ENCODE data around the gene FAM50A.

Gene FAM50A

DNA sequence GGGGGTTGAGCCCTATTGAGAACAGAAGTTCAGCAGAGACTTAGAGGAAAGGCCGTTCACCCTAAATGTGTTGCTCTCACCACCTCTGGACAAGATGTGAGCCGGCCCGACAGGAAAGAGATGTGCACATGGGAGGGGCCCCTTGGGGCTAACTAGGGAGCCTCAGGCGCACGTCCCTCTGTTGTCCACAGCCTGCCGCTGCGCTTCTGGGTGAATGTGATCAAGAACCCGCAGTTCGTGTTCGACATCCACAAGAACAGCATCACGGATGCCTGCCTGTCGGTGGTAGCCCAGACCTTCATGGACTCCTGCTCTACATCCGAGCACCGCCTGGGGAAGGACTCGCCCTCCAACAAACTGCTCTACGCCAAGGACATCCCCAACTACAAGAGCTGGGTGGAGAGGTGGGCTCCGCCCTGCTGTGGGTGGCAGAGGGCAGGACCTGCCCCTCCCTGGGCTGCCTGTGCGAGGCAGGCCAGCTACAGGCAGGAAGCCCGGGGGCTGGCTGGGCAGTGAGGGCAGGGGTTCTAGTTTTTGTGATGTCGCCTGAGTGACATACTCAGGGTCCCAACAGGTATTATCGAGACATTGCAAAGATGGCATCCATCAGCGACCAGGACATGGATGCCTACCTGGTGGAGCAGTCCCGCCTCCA is 27.1 kb downstream of the FAM50A start:
- ChIA-PET POLR2A (interaction anchor here (1.3 kb wide), 1 partner anchor 19 kb away, joined by 4 read pairs; the partner anchor contains the start of gene SLC10A3), CTCF (interaction anchor here (0.8 kb wide), 1 partner anchor 52 kb away, joined by 8 read pairs; no protein-coding TSS in a partner anchor)
- Histone ChIP-seq H3K4me3 (ENCODE audit: low read depth, low read length) (no peak overlapping the region), H3K9me3 (ENCODE audit: control insufficient read depth, insufficient read depth, low read depth, low read length) (no peaks in the 10 kb centered on the region), H3K36me3 (ENCODE audit: control insufficient read depth in 2 of 2, insufficient read depth in 1 of 2, low read length in 2 of 2) (peaks cover 0 to 70% of the 10 kb centered on the region in 2 experiments; a peak in 2 of 3 replicates), H3K4me1 (ENCODE audit: control insufficient read depth, insufficient read depth, low read length) (no peaks in the 10 kb centered on the region), H3K27ac (ENCODE audit: extremely low read depth, low read depth, low read length) (no peak overlapping the region)
- TF ChIP-seq ZBTB21 (tag by site-specific recombination; IDR thresholded peaks at IDR 0.05) (no peak), ZFP3 (tag by site-specific recombination; IDR thresholded peaks at IDR 0.05; ENCODE audit: low read depth) (no peak), ZNF132 (tag by site-specific recombination; IDR thresholded peaks at IDR 0.05; ENCODE audit: borderline replicate concordance) (no peak), ZNF292 (tag by site-specific recombination; IDR thresholded peaks at IDR 0.05; ENCODE audit: borderline replicate concordance, low read depth) (no peak), ZNF146 (tag by site-specific recombination; IDR thresholded peaks at IDR 0.05) (no peak), ZNF701 (tag by site-specific recombination; IDR thresholded peaks at IDR 0.05) (no peak), ZNF596 (tag by site-specific recombination; IDR thresholded peaks at IDR 0.05) (no peak), KLF1 (tag by site-specific recombination; IDR thresholded peaks at IDR 0.05) (peak; percentile 72)

DNA sequence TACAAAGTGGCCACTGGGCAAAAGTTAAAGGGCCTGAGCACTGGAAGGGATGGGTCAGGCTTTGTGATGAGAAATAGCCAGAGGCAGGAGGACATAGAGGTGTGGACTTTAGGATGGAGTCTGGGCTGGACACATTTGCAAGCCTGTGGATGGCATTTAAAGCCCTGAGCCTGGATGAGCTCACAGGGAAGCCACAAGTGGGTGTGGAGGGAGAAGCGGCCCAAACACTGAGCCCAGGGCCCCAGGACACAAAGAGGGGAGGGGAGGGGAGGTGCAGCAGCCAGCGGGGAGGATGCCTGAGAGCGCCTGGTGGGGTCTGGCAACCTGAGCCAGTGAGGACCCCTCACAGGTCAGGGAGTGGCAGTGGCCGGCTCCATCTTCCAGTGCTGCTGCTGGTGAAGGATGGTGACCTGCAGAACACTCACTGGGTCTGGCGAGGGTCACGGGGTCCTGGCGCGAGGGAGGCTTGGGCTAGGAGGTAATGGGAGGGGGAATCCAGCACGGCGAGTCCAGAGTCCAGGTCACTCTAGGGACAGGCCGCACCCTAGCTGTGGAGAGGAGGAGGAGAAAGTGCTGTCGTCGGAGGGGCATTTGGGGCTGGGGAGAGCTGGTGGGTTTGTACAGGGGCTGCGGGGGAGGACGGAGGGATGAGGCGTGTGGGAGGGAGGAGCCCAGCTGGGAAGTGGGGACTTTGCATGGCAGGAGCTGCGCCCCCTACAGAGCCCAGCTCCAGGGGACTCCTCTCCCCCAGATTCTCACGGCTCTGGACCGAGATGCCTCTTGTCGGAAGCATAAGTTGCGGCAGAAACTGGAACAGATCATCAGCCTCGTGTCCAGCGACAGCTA is 28.1 kb downstream of the FAM50A start:
- ChIA-PET POLR2A (interaction anchor here (0.7 to 1.3 kb wide), 2 partner anchors 9 to 18 kb away, joined by 3 to 4 read pairs; partner anchors contain the start of gene SLC10A3), CTCF (no interaction called here)
- H3K36me3 ChIP-seq (ENCODE audit: control insufficient read depth in 2 of 2, insufficient read depth in 1 of 2, low read length in 2 of 2), result peaks cover 0 to 64% of the 10 kb centered on the region in 2 experiments; a peak in 2 of 3 replicates
- no peaks in the 10 kb centered on the region for H3K9me3 ChIP-seq (ENCODE audit: control insufficient read depth, insufficient read depth, low read depth, low read length)
- H3K27ac ChIP-seq (ENCODE audit: extremely low read depth, low read depth, low read length), result no peak overlapping the region
- H3K4me3 ChIP-seq (ENCODE audit: low read depth, low read length), result no peak overlapping the region
- no peaks in the 10 kb centered on the region for H3K4me1 ChIP-seq (ENCODE audit: control insufficient read depth, insufficient read depth, low read length)
- TF ChIP-seq, protein P1, sequence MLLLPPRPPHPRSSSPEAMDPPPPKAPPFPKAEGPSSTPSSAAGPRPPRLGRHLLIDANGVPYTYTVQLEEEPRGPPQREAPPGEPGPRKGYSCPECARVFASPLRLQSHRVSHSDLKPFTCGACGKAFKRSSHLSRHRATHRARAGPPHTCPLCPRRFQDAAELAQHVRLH (tag by site-specific recombination; IDR thresholded peaks at IDR 0.05), result no peak
- TF ChIP-seq, protein P2, sequence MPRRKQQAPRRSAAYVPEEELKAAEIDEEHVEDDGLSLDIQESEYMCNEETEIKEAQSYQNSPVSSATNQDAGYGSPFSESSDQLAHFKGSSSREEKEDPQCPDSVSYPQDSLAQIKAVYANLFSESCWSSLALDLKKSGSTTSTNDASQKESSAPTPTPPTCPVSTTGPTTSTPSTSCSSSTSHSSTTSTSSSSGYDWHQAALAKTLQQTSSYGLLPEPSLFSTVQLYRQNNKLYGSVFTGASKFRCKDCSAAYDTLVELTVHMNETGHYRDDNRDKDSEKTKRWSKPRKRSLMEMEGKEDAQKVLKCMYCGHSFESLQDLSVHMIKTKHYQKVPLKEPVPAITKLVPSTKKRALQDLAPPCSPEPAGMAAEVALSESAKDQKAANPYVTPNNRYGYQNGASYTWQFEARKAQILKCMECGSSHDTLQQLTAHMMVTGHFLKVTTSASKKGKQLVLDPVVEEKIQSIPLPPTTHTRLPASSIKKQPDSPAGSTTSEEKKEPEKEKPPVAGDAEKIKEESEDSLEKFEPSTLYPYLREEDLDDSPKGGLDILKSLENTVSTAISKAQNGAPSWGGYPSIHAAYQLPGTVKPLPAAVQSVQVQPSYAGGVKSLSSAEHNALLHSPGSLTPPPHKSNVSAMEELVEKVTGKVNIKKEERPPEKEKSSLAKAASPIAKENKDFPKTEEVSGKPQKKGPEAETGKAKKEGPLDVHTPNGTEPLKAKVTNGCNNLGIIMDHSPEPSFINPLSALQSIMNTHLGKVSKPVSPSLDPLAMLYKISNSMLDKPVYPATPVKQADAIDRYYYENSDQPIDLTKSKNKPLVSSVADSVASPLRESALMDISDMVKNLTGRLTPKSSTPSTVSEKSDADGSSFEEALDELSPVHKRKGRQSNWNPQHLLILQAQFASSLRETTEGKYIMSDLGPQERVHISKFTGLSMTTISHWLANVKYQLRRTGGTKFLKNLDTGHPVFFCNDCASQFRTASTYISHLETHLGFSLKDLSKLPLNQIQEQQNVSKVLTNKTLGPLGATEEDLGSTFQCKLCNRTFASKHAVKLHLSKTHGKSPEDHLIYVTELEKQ (tag by site-specific recombination; IDR thresholded peaks at IDR 0.05; ENCODE audit: borderline replicate concordance), result no peak
- peak; percentile 95 for TF ChIP-seq SCRT2 (tag by site-specific recombination; IDR thresholded peaks at IDR 0.05)
- TF ChIP-seq MEIS1 (CRISPR knock-in tag; IDR thresholded peaks at IDR 0.05; ENCODE audit: borderline replicate concordance), result no peak
- no peak for TF ChIP-seq ZNF791 (tag by site-specific recombination; IDR thresholded peaks at IDR 0.05)
- no peak for TF ChIP-seq ZNF777 (tag by site-specific recombination; IDR thresholded peaks at IDR 0.05; ENCODE audit: borderline replicate concordance)
- TF ChIP-seq ZNF571 (tag by site-specific recombination; IDR thresholded peaks at IDR 0.05), result no peak
- TF ChIP-seq, protein P3, sequence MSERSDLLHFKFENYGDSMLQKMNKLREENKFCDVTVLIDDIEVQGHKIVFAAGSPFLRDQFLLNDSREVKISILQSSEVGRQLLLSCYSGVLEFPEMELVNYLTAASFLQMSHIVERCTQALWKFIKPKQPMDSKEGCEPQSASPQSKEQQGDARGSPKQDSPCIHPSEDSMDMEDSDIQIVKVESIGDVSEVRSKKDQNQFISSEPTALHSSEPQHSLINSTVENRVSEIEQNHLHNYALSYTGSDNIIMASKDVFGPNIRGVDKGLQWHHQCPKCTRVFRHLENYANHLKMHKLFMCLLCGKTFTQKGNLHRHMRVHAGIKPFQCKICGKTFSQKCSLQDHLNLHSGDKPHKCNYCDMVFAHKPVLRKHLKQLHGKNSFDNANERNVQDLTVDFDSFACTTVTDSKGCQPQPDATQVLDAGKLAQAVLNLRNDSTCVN (tag by site-specific recombination; optimal IDR thresholded peaks at IDR 0.05), result no peak
- TF ChIP-seq, protein P4, sequence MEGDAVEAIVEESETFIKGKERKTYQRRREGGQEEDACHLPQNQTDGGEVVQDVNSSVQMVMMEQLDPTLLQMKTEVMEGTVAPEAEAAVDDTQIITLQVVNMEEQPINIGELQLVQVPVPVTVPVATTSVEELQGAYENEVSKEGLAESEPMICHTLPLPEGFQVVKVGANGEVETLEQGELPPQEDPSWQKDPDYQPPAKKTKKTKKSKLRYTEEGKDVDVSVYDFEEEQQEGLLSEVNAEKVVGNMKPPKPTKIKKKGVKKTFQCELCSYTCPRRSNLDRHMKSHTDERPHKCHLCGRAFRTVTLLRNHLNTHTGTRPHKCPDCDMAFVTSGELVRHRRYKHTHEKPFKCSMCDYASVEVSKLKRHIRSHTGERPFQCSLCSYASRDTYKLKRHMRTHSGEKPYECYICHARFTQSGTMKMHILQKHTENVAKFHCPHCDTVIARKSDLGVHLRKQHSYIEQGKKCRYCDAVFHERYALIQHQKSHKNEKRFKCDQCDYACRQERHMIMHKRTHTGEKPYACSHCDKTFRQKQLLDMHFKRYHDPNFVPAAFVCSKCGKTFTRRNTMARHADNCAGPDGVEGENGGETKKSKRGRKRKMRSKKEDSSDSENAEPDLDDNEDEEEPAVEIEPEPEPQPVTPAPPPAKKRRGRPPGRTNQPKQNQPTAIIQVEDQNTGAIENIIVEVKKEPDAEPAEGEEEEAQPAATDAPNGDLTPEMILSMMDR (tag by site-specific recombination; IDR thresholded peaks at IDR 0.05), result no peak
- TF ChIP-seq GLIS1 (tag by site-specific recombination; IDR thresholded peaks at IDR 0.05), result peak; percentile 68
- TF ChIP-seq, protein P5, sequence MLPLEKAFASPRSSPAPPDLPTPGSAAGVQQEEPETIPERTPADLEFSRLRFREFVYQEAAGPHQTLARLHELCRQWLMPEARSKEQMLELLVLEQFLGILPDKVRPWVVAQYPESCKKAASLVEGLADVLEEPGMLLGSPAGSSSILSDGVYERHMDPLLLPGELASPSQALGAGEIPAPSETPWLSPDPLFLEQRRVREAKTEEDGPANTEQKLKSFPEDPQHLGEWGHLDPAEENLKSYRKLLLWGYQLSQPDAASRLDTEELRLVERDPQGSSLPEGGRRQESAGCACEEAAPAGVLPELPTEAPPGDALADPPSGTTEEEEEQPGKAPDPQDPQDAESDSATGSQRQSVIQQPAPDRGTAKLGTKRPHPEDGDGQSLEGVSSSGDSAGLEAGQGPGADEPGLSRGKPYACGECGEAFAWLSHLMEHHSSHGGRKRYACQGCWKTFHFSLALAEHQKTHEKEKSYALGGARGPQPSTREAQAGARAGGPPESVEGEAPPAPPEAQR (tag by site-specific recombination; IDR thresholded peaks at IDR 0.05), result no peak
- TF ChIP-seq SCRT1 (tag by site-specific recombination; IDR thresholded peaks at IDR 0.05; ENCODE audit: borderline replicate concordance), result peak; percentile 67; the same call in 1 of the 2 replicates
- no peak for TF ChIP-seq HOXD13 (CRISPR knock-in tag; IDR thresholded peaks at IDR 0.05; ENCODE audit: borderline replicate concordance)
- TF ChIP-seq ZFP41 (tag by site-specific recombination; IDR thresholded peaks at IDR 0.05; ENCODE audit: borderline replicate concordance), result no peak
- no peak for TF ChIP-seq ZNF223 (tag by site-specific recombination; IDR thresholded peaks at IDR 0.05)
- no peak for TF ChIP-seq OVOL3 (tag by site-specific recombination; IDR thresholded peaks at IDR 0.05)
- TF ChIP-seq ZNF600 (tag by site-specific recombination; IDR thresholded peaks at IDR 0.05), result peak; percentile 46; the same call in 1 of the 2 replicates
